Kasumi-1 (cell line): ENCODE measurements around the gene NUTM1.

Experiments
- DNase-seq, 2 experiments: peaks; one replicate each; lab custom pipeline; 2025; lab: John Stamatoyannopoulos, UW

Gene NUTM1, protein sequence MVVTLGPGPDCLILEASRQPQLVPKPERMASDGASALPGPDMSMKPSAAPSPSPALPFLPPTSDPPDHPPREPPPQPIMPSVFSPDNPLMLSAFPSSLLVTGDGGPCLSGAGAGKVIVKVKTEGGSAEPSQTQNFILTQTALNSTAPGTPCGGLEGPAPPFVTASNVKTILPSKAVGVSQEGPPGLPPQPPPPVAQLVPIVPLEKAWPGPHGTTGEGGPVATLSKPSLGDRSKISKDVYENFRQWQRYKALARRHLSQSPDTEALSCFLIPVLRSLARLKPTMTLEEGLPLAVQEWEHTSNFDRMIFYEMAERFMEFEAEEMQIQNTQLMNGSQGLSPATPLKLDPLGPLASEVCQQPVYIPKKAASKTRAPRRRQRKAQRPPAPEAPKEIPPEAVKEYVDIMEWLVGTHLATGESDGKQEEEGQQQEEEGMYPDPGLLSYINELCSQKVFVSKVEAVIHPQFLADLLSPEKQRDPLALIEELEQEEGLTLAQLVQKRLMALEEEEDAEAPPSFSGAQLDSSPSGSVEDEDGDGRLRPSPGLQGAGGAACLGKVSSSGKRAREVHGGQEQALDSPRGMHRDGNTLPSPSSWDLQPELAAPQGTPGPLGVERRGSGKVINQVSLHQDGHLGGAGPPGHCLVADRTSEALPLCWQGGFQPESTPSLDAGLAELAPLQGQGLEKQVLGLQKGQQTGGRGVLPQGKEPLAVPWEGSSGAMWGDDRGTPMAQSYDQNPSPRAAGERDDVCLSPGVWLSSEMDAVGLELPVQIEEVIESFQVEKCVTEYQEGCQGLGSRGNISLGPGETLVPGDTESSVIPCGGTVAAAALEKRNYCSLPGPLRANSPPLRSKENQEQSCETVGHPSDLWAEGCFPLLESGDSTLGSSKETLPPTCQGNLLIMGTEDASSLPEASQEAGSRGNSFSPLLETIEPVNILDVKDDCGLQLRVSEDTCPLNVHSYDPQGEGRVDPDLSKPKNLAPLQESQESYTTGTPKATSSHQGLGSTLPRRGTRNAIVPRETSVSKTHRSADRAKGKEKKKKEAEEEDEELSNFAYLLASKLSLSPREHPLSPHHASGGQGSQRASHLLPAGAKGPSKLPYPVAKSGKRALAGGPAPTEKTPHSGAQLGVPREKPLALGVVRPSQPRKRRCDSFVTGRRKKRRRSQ

GRCh38 chr15:34342737-34343575 lies at the start of gene NUTM1, which contains the start of gene NOP10:
Gene NUTM1, plus strand, starts transcription at chr15:34343315. Its CDS starts 382 bp downstream, at chr15:34343697.
Gene NOP10, minus strand, starts transcription at chr15:34343136. Its CDS starts 63 bp downstream, at chr15:34343073.
- DNase-seq = peak; percentile 82 to 84

GRCh38 chr15:34297059-34297458 lies 46.1 kb upstream of the NUTM1 start:
- DNase-seq = no peak

DNA sequence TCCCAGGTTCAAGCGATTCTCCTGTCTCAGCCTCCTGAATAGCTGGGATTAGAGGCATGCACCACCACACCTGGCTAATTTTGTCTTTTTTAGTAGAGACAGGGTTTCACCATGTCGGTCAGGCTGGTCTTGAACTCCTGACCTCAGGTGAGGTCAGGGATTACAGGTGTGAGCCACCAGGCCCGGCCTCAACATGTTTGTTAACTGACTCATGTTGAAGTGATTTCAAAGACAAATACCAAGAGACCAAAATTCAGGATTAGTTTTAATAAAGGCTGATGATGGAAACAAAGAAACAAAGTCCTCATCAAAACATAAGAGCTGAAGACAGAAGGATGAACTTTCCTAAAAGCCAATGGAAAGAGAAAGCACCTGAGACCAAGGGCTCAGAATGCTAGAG lies 42.1 kb upstream of the NUTM1 start:
- DNase-seq = no peak

DNA sequence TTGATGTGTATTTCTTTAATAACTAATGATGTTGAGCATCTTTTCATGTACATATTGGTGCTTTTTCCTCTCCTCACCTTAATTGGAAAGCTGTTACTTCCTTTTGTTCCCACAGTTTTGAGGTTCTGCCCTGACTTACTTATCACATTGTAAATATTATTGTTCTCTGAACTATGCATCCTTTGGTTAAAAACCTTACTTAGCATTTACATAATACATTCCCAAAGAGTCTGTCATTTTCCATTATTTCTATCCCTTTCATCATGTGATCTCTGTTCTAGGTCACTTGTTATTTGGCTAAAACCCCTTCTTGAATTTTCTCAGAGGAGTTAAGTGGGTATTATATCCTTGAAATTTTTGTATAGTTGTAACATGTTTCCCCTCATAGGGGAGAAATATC lies 38.5 kb upstream of the NUTM1 start:
- DNase-seq = no peak

DNA sequence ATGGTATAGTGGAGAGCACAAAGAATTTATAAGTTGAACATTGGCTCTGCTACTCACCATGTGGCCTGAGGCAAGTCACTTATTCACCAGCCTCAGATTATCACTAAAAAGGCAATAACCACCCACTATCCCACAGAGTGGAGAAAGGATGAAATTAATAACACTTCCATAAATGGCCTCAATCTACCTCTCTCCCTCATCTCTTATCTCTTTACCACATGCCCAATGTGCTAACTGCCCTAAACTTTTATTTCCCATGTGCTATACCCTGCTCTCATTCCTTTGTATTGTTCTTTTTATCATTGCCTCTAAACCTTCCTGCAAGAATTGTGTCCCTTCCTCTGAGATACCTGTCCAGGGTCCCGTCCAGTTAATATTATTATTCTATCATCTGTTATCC lies 31.6 kb upstream of the NUTM1 start:
- no peak for DNase-seq

- DNase-seq = no peak
Observed at GRCh38 chr15:34314491-34315490, 28.3 kb upstream of the NUTM1 start.

DNA sequence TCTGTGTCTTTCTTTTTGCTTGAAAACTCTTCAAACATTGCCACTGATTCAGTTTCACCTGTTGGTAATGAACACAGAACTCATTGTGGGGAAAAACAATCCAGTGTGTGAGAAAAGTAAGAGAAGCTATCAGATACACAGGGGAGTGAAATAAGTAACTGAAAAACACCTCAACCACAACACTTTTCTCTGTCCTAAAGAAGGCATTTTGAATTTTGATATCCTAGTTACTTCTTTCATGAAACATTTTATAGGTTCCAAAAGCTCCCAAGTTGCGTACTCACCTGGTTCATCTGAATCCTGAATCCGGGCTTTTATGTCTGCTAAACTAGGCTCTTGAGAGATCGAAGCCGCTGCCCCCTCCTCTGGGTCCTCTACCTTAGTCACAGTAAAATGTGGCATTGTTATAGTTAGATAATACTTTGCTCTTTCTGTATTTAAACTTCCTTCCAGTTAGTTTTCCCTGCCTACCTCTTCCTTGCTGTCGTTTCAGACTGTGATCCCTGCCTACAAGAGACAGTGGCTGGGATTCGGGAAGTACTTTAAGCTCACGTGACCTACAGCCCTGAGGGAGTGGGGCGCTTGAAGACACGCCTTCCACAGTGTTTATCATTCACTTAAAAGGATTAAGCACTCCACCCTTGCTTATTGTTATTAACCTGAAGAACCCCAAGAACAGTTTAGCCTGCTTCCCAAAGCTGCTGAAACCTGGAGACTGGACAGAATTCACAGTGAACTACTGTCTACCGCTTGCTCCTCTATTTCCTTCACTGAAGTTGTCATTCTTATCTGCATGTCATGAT lies 24.6 kb upstream of the NUTM1 start:
- DNase-seq = peak; percentile 56 to 60

DNA sequence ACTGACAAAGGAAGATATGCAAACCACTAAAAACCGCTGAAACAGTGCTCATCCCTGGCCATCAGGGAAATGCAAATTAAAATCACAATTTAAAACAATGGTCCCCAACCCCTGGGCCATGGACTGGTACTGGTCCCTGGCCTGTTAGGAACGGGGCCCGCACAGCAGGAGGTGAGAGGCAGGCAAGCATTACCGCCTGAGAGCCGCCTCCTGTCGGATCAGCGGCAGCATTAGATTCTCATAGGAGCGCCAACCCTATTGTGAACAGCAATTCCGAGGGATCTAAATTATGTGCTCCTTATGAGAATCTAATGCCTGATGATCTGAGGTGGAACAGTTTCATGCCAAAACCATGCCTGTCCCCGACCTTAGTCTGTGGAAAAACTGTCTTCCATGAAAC lies 19.9 kb upstream of the NUTM1 start:
- DNase-seq = no peak

DNA sequence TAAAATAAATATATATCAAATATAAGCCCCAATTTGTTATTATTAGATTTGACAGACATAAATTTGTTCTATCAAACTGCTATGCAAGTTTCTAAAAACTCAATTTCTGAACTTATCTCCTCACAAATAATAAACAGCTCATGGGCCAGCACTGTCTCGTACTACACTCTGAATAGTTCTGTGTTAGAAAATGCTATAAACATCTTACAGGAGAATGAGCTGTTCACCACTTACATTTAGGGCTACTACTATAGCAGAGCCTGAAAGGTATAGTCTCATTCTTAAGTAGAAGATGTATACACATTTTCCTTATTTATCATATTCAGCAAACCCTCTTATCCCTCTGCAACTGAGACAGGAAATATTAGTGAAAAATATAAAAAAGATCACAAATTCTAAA lies 18.2 kb upstream of the NUTM1 start:
- DNase-seq = no peak

DNA sequence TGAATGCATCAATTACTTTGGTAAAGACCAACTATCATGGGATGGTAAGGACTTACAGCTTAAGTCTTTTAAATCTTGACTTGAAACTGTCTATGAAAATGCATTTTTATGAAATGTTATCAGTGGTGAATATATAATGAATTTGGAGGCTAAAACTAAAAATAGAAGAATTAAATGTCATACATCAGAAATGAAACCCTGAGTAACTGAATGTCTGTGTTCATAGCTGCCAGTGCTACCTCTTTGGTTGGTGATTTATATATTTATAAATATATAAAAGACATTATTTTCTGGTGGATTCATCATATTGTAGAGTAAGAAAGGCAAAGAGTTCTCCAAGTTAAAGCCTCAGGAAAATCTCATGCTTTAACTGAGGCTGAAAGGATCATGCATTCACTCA lies 17.7 kb upstream of the NUTM1 start:
- DNase-seq = no peak

DNA sequence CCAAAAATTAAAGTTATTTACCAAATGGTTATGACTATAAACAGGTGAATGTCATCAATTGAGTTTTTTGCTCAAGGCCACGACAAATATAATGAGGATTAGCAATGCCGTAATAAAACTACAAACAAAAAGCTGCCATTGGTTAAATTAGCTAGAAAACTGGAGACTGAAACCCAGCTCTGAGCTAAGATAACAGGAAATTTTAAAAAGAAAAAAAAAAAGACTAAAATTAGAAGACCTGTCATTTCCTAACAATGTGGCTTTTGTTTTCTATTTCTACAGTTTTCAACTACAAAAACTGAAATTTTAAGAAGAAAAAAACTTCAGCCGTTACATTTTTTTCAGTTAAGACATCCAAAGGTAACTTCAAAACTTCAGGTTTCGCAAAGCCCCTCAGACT lies 15.2 kb upstream of the NUTM1 start:
- DNase-seq = no peak

- DNase-seq = no peak
Observed at GRCh38 chr15:34329006-34329405, 14.1 kb upstream of the NUTM1 start.

GRCh38 chr15:34330279-34330678 lies 12.8 kb upstream of the NUTM1 start:
- no peak for DNase-seq

DNA sequence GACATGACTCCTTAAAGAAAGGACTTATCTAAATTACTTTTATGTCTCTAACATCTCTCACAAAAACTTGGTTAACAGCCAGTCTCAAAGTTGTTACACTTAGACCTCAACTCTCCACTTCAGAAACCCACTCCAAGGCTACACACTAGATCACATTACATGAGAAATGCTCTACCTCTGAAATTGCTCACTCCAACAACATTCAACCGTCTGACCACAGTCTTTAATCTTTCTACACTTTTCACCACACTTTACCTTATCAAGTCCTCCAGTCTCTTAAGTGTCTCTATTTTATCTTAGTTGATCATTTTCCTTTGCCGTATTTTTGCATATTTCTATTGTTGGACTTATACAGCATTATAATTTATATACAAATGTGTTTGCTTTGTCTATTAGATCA lies 11.3 kb upstream of the NUTM1 start:
- DNase-seq = no peak

GRCh38 chr15:34332553-34333120 lies 10.5 kb upstream of the NUTM1 start:
- DNase-seq = no peak

DNA sequence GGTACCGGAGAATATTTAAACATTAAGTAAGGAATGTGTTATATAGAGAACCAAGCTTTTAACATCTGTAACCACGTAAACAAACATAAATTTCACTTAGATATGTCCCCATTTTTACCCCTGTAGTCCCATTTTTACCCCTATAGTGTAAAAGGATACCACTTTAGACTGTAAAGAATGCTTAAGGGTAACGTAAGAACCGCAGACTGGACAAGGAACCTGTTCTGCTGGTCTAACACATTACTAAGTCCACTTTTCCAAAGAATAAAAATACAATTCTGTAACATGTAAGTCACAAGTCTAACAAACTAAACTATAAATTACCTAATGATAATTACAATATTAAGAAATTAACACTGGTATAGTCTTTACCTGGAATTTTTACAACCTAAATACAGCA lies 8.4 kb upstream of the NUTM1 start:
- DNase-seq = peak in 1 of 2 experiments; percentile 3

DNA sequence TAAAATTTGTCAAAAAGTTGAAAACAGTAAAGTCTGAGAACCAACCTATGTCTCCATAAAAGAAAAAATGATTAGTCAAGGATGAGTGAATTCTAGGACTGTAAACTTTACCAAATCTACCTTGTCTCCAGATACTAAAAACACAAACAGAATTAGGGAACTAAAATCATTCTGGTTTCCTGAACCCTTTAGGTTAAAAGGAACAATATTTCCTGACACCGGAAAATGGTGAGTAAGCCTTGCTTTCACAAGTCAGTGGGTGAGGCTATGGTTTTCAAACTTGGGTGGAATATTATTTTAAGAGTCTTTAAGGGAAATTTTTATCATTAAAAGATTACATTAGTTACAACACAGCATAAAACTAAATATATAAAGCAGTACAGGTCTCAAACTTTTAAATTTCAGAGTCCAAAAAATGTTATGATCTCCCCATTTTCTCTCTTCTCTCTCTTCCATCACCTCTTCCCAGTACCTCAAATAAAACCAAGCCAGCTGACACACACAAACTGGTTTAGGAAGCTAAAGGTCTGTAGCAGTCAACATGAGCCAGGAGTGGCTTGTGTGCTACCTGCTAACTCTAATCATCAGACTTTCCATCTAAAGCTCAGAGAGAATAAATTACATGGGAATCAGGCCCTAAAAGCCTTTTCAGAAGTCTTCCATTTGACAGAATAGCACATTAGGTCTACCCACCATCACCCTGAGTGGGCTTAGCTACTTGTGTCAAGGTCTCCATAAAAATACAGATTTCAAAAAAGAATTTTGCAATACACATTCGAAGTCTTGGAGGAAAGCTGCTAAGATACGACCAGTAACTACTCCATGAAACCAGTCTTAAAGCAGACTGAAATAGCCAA lies 7.7 kb upstream of the NUTM1 start:
- DNase-seq = peak; percentile 21 to 39
